Measurements from ENCODE around the gene RASL12.

Gene RASL12

DNA sequence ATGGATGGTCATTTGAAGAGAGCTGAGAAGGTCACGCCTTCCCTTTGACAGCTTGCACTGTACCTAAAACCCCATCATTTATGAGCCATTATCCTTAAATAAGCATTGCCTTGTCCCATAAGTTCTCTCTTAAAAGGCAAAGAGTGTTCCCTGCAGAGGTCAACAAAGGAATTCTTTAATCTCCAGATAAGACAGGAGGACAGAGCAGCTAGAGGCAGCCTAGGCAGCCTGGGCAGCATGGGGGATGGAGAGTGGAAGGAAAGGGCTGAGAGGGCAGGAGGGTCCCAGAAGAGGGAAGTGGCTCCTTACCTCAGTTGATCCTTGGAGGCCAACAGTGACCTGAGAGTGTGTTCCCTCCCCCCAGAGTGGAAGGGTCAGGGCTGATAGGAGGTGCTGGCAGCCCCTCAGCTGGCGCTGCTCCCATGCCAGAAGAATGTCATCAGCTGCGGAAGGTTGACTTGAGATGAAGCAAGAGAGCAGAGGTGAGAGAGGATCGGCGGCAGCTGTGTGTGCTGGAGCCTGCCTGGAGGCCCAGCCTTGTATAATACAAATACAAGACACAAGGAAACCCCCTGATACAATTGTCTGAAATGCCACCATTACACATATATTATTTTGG lies 21.5 kb upstream of the RASL12 start:
- TF ChIP-seq, protein P1, sequence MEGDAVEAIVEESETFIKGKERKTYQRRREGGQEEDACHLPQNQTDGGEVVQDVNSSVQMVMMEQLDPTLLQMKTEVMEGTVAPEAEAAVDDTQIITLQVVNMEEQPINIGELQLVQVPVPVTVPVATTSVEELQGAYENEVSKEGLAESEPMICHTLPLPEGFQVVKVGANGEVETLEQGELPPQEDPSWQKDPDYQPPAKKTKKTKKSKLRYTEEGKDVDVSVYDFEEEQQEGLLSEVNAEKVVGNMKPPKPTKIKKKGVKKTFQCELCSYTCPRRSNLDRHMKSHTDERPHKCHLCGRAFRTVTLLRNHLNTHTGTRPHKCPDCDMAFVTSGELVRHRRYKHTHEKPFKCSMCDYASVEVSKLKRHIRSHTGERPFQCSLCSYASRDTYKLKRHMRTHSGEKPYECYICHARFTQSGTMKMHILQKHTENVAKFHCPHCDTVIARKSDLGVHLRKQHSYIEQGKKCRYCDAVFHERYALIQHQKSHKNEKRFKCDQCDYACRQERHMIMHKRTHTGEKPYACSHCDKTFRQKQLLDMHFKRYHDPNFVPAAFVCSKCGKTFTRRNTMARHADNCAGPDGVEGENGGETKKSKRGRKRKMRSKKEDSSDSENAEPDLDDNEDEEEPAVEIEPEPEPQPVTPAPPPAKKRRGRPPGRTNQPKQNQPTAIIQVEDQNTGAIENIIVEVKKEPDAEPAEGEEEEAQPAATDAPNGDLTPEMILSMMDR (IDR thresholded peaks at IDR 0.05; ENCODE audit: insufficient read depth, low read length) = no peak
- TF ChIP-seq REST (IDR thresholded peaks at IDR 0.05; ENCODE audit: insufficient replicate concordance, low read depth) (no peak), GABPA (IDR thresholded peaks at IDR 0.05; ENCODE audit: low read depth) (no peak), POLR2AphosphoS5 (IDR thresholded peaks at IDR 0.05; ENCODE audit: low read depth) (no peak), SPI1 (IDR thresholded peaks at IDR 0.05; ENCODE audit: borderline replicate concordance, low read depth) (no peak)

GRCh38 chr15:65088643-65089021 lies 20.8 kb upstream of the RASL12 start:
- DNase-seq (ENCODE audit: low read depth in 1 of 2, low spot score in 1 of 2) = no peak
- H3K27ac ChIP-seq (replicated peaks) = no peak overlapping the region

More for the DNA sequence above, 21.5 kb upstream of the RASL12 start:
- no peak for DNase-seq (ENCODE audit: low read depth in 1 of 2, low spot score in 1 of 2)
- peaks cover 6% of the 10 kb centered on the region for H3K27me3 ChIP-seq (ENCODE audit: insufficient read depth, poor library complexity, severe bottlenecking)
- no peak overlapping the region for H3K27ac ChIP-seq (replicated peaks)
- no peak overlapping the region for H3K4me3 ChIP-seq (replicated peaks; ENCODE audit: insufficient read depth, low read length)

More at GRCh38 chr15:65088643-65089021, 20.8 kb upstream of the RASL12 start:
- Histone ChIP-seq H3K4me3 (replicated peaks; ENCODE audit: insufficient read depth, low read length) (no peak overlapping the region), H3K27me3 (ENCODE audit: insufficient read depth, poor library complexity, severe bottlenecking) (peaks cover 13% of the 10 kb centered on the region)
- TF ChIP-seq SPI1 (IDR thresholded peaks at IDR 0.05; ENCODE audit: borderline replicate concordance, low read depth) = no peak
- no peak for TF ChIP-seq REST (IDR thresholded peaks at IDR 0.05; ENCODE audit: insufficient replicate concordance, low read depth)
- no peak for TF ChIP-seq GABPA (IDR thresholded peaks at IDR 0.05; ENCODE audit: low read depth)
- TF ChIP-seq, protein P1 (IDR thresholded peaks at IDR 0.05; ENCODE audit: insufficient read depth, low read length) = no peak
- no peak for TF ChIP-seq POLR2AphosphoS5 (IDR thresholded peaks at IDR 0.05; ENCODE audit: low read depth)
